Hepatocyte (in vitro differentiated cells): Measurements from ENCODE around the gene CHMP4B. TPM values are rescaled to one million over a fixed set of nuclear protein-coding genes. Genes with fewer than 3 reads are reported as not detected.

Experiments
- DNase-seq: peaks from one replicate; pipeline ENCODE4 v3.0.0-alpha.2; 2016; ENCODE audit warnings: low spot score
- H2AFZ ChIP-seq: fragments of 200-600 bp; sonication (generic); 2 replicates; pipeline ENCODE4 v1.6.0; 2016; ENCODE audit warnings: antibody characterized with exemption, mild to moderate bottlenecking
- H3K27ac ChIP-seq: fragments of 200-600 bp; sonication (generic); 2 replicates; pipeline ENCODE4 v1.5.1; 2016; ENCODE audit warnings: mild to moderate bottlenecking
- H3K27me3 ChIP-seq: fragments of 200-600 bp; sonication (generic); 2 replicates; pipeline ENCODE4 v1.6.1; 2016
- H3K36me3 ChIP-seq: fragments of 200-600 bp; sonication (generic); replicated peaks from 2 replicates; pipeline ENCODE4 v1.5.1; 2016; ENCODE audit warnings: low read depth; ENCODE audit not compliant: insufficient read depth
- H3K4me1 ChIP-seq: fragments of 200-600 bp; sonication (generic); 2 replicates; pipeline ENCODE4 v1.5.1; 2016; ENCODE audit warnings: mild to moderate bottlenecking, moderate library complexity; ENCODE audit not compliant: insufficient read depth
- H3K4me2 ChIP-seq: fragments of 200-600 bp; sonication (generic); 2 replicates; pipeline ENCODE4 v1.6.0; 2016
- H3K4me3 ChIP-seq: fragments of 200-600 bp; sonication (generic); 2 replicates; pipeline ENCODE4 v1.5.1; 2016; ENCODE audit warnings: mild to moderate bottlenecking
- H3K79me2 ChIP-seq: fragments of 200-600 bp; sonication (generic); 2 replicates; pipeline ENCODE4 v1.6.0; 2017; ENCODE audit warnings: mild to moderate bottlenecking
- H3K9me2 ChIP-seq: fragments of 200-600 bp; sonication (generic); replicated peaks from 2 replicates; pipeline ENCODE4 v1.6.0; 2017; ENCODE audit warnings: mild to moderate bottlenecking; ENCODE audit not compliant: insufficient read depth
- H3K9me3 ChIP-seq: fragments of 200-600 bp; sonication (generic); 2 replicates; pipeline ENCODE4 v1.5.1; 2016; ENCODE audit warnings: low read depth, mild to moderate bottlenecking
- H4K20me1 ChIP-seq: fragments of 200-600 bp; sonication (generic); 2 replicates; pipeline ENCODE4 v1.6.0; 2016; ENCODE audit warnings: mild to moderate bottlenecking; ENCODE audit not compliant: insufficient read depth, poor library complexity, severe bottlenecking
- EZH2 ChIP-seq: fragments of 200-600 bp; sonication (generic); IDR thresholded peaks from 2 replicates; pipeline ENCODE4 v1.6.1; 2016; ENCODE audit warnings: antibody characterized with exemption, mild to moderate bottlenecking, borderline replicate concordance
- EZH2phosphoT487 ChIP-seq: fragments of 200-600 bp; sonication (generic); IDR thresholded peaks from one replicate; pipeline ENCODE4 v1.6.1; 2018; ENCODE audit warnings: antibody characterized with exemption, mild to moderate bottlenecking, low read depth, moderate library complexity; ENCODE audit not compliant: unreplicated experiment, severe bottlenecking
- WGBS: methylation state at CpG from one replicate; pipeline ENCODE4 v1.1.6; 2016; ENCODE audit warnings: low lambda C conversion rate; ENCODE audit errors: missing lambda C conversion rate; 5-methylcytosine and 5-hydroxymethylcytosine counted together
- polyA plus RNA-seq: library from polyadenylated mRNA; unstranded; fragments of >200 nt; fragmentation: Nextera tagmentation; extraction: Ambion mirVana; gene quantifications from 2 replicates; pipeline ENCODE4 v1.2.1, GENCODE V29; 2016
- total RNA-seq: library from RNA; depleted of rRNA; stranded (reverse); fragments of >200 nt; gene quantifications from 2 replicates; pipeline ENCODE4 v1.2.3, GENCODE V29; 2014
- TF ChIP-seq, protein P1 (sequence below): fragments of 200-600 bp; sonication (generic); IDR thresholded peaks from 2 replicates; pipeline ENCODE4 v1.5.1; 2016; ENCODE audit warnings: antibody characterized with exemption, mild to moderate bottlenecking; ENCODE audit not compliant: poor library complexity

The CHMP4B gene
- total and polyA plus RNA-seq, 2 experiments from 2014 or later, result 8.1 to 95.1 TPM

DNA sequence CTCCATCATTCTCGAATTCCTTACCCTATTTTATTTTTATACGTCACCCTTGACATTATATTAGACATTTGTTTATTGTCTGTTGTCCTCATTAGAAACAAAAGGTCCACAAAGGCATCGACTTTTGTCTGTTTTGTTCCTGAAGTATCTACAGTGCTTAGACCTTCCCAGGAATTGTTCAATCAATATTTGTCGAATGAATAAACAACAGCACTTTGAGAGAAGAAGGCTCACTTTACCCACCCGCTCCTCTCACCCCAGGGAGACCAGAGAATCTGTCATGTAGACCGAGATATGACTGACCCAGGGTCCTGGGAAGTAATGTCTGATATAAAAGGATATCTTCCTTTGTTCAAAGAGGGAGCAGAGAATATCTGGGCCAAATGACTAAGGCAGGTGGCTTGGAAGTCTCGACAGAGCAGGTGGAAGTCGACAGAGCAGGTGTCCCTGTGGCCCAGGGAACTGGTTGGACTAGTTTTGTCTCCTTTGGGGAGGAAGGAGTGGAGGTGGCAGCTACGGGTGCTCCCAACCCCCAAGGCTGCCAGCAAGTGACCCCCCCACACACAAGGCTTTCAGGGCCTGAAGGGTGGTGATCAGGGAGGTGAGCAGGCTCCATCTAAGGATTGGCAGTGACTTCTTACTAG is 14.8 kb upstream of the CHMP4B start:
- H3K27me3 ChIP-seq, result no peaks in the 10 kb centered on the region
- TF ChIP-seq, protein P1, sequence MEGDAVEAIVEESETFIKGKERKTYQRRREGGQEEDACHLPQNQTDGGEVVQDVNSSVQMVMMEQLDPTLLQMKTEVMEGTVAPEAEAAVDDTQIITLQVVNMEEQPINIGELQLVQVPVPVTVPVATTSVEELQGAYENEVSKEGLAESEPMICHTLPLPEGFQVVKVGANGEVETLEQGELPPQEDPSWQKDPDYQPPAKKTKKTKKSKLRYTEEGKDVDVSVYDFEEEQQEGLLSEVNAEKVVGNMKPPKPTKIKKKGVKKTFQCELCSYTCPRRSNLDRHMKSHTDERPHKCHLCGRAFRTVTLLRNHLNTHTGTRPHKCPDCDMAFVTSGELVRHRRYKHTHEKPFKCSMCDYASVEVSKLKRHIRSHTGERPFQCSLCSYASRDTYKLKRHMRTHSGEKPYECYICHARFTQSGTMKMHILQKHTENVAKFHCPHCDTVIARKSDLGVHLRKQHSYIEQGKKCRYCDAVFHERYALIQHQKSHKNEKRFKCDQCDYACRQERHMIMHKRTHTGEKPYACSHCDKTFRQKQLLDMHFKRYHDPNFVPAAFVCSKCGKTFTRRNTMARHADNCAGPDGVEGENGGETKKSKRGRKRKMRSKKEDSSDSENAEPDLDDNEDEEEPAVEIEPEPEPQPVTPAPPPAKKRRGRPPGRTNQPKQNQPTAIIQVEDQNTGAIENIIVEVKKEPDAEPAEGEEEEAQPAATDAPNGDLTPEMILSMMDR, result no peak
- TF ChIP-seq EZH2, result no peak
- TF ChIP-seq EZH2phosphoT487, result no peak
- H3K4me3 ChIP-seq, result no peak overlapping the region
- WGBS, result 67% methylated on average over 9 of the region's 9 CpGs
- H3K79me2 ChIP-seq, result no peaks in the 10 kb centered on the region
- no peaks in the 10 kb centered on the region for H4K20me1 ChIP-seq
- peaks cover 9% of the 10 kb centered on the region for H3K4me1 ChIP-seq
- no peaks in the 10 kb centered on the region for H3K9me2 ChIP-seq
- H3K9me3 ChIP-seq, result no peaks in the 10 kb centered on the region
- no peaks in the 10 kb centered on the region for H3K36me3 ChIP-seq
- H2AFZ ChIP-seq, result peak overlapping the region; percentile 29
- peak overlapping the region; percentile 82 for H3K27ac ChIP-seq
- no peak overlapping the region for H3K4me2 ChIP-seq
- DNase-seq, result peak; percentile 71

DNA sequence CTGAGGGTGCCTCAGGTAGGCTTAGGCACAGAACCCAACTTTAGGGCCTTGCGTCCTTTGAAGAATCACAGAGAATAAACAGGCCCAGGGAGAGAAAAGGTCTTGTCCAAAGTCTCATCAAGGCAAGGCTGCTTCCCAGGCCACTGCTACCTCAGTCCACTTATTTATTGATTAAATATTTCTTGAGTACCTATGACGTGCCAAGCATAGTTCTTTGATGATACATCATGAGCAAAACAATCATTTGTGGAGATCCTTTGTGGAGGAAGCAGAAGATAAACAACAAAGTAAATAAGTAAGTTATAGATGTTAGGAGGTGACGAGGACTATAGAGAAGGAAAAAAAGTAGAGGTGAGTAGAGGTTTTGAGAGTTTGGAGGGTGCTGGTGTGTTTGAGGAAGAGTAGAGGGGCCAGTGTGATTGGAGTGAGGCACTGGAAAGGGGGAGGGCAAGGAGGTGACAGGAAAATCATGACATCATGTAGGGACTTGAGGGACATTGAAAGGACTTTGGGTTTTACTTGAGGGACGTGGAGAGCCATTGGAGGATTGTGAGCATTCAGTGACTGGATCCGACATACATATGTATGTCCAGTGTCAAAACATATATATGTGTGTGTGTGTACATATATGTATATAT is 14.1 kb upstream of the CHMP4B start:
- TF ChIP-seq, protein P1, result no peak
- no peak for TF ChIP-seq EZH2
- TF ChIP-seq EZH2phosphoT487, result no peak
- no peak for DNase-seq
- Histone ChIP-seq H3K27me3 (no peaks in the 10 kb centered on the region), H3K36me3 (no peaks in the 10 kb centered on the region), H3K27ac (peak overlapping the region; percentile 82), H3K4me3 (no peak overlapping the region), H3K9me2 (no peaks in the 10 kb centered on the region), H3K4me2 (no peak overlapping the region), H3K79me2 (no peaks in the 10 kb centered on the region), H3K4me1 (peaks cover 9% of the 10 kb centered on the region), H4K20me1 (no peaks in the 10 kb centered on the region), H2AFZ (peak overlapping the region; percentile 12), H3K9me3 (no peaks in the 10 kb centered on the region)
- 86% methylated on average over 5 of the region's 5 CpGs for WGBS

DNA sequence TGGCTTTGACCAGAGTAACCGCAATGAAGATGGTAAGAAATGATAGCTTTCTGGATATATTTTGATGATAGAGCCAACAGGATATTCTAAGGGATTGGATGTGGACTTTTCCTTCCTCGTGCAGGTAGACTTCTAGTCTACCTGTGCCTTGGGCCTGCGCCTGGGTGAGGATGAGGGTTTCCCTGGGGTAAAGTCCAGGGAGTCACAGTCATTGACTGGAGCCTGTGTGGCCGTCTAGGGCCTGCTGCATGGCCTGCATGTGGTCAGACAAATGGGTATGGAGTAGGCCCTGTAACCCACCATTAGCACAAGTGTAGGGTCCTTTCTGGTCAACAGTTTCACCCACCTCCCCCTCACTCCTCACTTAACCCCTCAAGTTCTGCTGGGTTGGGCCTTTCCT is 12.7 kb upstream of the CHMP4B start:
- Histone ChIP-seq H3K36me3 (no peaks in the 10 kb centered on the region), H3K4me3 (no peak overlapping the region), H2AFZ (no peak overlapping the region), H3K4me1 (peaks cover 10% of the 10 kb centered on the region), H4K20me1 (no peaks in the 10 kb centered on the region), H3K4me2 (no peak overlapping the region), H3K27ac (no peak overlapping the region), H3K27me3 (no peaks in the 10 kb centered on the region), H3K79me2 (no peaks in the 10 kb centered on the region), H3K9me2 (no peaks in the 10 kb centered on the region), H3K9me3 (no peaks in the 10 kb centered on the region)
- TF ChIP-seq EZH2phosphoT487 (no peak), EZH2 (no peak)
- TF ChIP-seq, protein P1, result no peak
- no peak for DNase-seq
- WGBS, result 76% methylated on average over 4 of the region's 4 CpGs
